ENCODE measurements around the gene PRKAB1. TPM values are rescaled to one million over a fixed set of nuclear protein-coding genes. Genes with fewer than 3 reads are reported as not detected.

PRKAB1 gene
- total RNA-seq, 3 donors from 2014 or later (not counting 1 experiment from before 2014, with no cell fraction given): 21.8 to 34.6 (median 23.5) TPM

DNA sequence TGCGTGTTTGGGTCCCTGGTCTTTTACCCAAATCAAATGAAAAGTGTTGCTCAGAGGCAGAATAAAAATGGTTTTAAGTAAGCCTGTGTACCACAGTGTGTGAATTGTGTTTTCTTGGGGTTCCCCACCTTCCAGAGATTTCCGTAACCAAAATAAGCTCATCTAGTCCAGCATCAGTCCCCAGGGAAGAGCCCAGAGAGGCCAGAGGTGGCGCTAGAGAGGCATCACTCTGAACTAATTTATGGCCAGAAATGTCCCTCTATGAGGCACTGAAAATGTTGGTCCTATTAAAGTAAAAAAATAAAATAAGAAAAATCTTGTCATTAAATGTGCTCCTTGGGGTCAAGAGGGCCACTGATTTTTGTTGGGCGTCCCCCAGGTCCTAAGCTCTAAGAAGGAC lies 24.9 kb upstream of the PRKAB1 start:
- H3K27me3 ChIP-seq (ENCODE audit: control insufficient read depth, insufficient read depth, low read length): no peaks in the 10 kb centered on the region
- Mint-ChIP-seq H3K36me3 (no peaks in the 10 kb centered on the region), H3K27me3 (ENCODE audit: low read depth in 2 of 2) (peaks cover 10 to 32% of the 10 kb centered on the region in 2 donors), H3K27ac (no peak overlapping the region), H3K9me3 (no peaks in the 10 kb centered on the region), H3K4me1 (no peaks in the 10 kb centered on the region), H3K4me3 (no peak overlapping the region)
- WGBS (ENCODE audit: insufficient coverage): 72% methylated on average over 4 of the region's 4 CpGs
- H3K4me3 ChIP-seq (ENCODE audit: low read length): no peak overlapping the region
- H3K9me3 ChIP-seq (ENCODE audit: control insufficient read depth, insufficient read depth, low read length): no peaks in the 10 kb centered on the region
- H3K36me3 ChIP-seq (ENCODE audit: control insufficient read depth, insufficient read depth, low read length): no peaks in the 10 kb centered on the region
- no peak for ATAC-seq
- peak in 1 of 2 donors; percentile 16 for DNase-seq
- no peak overlapping the region for H3K27ac ChIP-seq (ENCODE audit: low read length)
- H3K4me1 ChIP-seq (ENCODE audit: control insufficient read depth, insufficient read depth, low read length): no peaks in the 10 kb centered on the region
- TF ChIP-seq, protein P1, sequence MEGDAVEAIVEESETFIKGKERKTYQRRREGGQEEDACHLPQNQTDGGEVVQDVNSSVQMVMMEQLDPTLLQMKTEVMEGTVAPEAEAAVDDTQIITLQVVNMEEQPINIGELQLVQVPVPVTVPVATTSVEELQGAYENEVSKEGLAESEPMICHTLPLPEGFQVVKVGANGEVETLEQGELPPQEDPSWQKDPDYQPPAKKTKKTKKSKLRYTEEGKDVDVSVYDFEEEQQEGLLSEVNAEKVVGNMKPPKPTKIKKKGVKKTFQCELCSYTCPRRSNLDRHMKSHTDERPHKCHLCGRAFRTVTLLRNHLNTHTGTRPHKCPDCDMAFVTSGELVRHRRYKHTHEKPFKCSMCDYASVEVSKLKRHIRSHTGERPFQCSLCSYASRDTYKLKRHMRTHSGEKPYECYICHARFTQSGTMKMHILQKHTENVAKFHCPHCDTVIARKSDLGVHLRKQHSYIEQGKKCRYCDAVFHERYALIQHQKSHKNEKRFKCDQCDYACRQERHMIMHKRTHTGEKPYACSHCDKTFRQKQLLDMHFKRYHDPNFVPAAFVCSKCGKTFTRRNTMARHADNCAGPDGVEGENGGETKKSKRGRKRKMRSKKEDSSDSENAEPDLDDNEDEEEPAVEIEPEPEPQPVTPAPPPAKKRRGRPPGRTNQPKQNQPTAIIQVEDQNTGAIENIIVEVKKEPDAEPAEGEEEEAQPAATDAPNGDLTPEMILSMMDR (IDR thresholded peaks at IDR 0.05): peak; percentile 25
- intact Hi-C loops (cut with micrococcal nuclease): no loop called here

DNA sequence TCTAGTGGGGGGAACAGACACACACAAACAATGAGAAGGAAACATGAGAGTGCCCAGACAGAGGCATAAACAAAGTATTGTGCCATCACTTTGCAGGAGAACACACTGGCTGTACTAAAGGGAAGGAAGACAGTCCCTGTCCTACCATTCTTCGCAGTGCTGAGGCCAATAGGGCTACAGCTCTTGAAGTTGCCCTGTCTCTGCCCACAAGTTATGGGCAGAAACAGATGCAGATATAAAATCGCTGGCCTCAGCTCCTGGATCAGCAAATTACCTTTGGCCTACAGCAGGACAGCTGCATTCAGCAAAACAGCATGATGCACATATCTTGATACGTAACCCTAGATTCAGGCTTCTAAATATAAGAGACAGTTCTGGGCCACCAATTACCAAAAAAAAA lies 23.0 kb upstream of the PRKAB1 start:
- ATAC-seq (no peak), DNase-seq (no peak)
- no peaks in the 10 kb centered on the region for H3K4me1 Mint-ChIP-seq
- Histone ChIP-seq H3K4me3 (ENCODE audit: low read length) (no peak overlapping the region), H3K4me1 (ENCODE audit: control insufficient read depth, insufficient read depth, low read length) (no peaks in the 10 kb centered on the region), H3K27ac (ENCODE audit: low read length) (no peak overlapping the region), H3K36me3 (ENCODE audit: control insufficient read depth, insufficient read depth, low read length) (no peaks in the 10 kb centered on the region), H3K27me3 (ENCODE audit: control insufficient read depth, insufficient read depth, low read length) (no peaks in the 10 kb centered on the region), H3K9me3 (ENCODE audit: control insufficient read depth, insufficient read depth, low read length) (no peaks in the 10 kb centered on the region)
- no peak overlapping the region for H3K27ac Mint-ChIP-seq
- WGBS (ENCODE audit: insufficient coverage): 84% methylated on average over 3 of the region's 3 CpGs
- peaks cover 11 to 39% of the 10 kb centered on the region in 2 donors for H3K27me3 Mint-ChIP-seq (ENCODE audit: low read depth in 2 of 2)
- no peaks in the 10 kb centered on the region for H3K9me3 Mint-ChIP-seq
- intact Hi-C loops (cut with micrococcal nuclease): no loop called here
- no peak overlapping the region for H3K4me3 Mint-ChIP-seq
- TF ChIP-seq, protein P1 (IDR thresholded peaks at IDR 0.05): no peak
- no peaks in the 10 kb centered on the region for H3K36me3 Mint-ChIP-seq

DNA sequence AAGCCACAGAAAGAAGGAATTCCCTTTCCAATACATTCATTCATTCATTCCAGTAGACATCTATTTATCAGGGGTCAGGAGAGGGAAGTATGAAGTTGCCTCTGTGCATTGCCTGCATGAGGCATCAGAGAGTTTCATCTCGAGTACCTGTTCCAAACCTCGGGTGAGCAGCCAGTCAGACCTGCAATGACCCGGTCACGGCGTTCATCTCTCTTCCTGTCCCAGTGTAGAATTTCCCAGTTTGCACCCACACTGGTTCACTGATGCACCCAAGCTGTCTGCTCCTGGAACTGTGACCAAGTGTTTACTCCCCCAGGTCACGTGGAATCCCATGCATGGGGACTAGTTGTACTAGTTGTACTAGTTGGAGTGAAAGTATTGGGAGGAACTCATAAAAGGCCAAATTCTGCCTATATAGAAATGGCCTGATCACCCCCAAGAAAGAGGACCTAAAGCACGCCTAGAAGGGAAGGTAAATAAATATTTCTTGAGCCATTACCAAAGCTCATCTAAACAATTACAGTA lies 22.3 kb upstream of the PRKAB1 start:
- Mint-ChIP-seq H3K4me3 (no peak overlapping the region), H3K27ac (no peak overlapping the region), H3K27me3 (ENCODE audit: low read depth in 2 of 2) (peaks cover 11 to 39% of the 10 kb centered on the region in 2 donors), H3K36me3 (no peaks in the 10 kb centered on the region), H3K9me3 (no peaks in the 10 kb centered on the region), H3K4me1 (no peaks in the 10 kb centered on the region)
- intact Hi-C loops (cut with micrococcal nuclease): no loop called here
- Histone ChIP-seq H3K4me1 (ENCODE audit: control insufficient read depth, insufficient read depth, low read length) (no peaks in the 10 kb centered on the region), H3K27ac (ENCODE audit: low read length) (no peak overlapping the region), H3K4me3 (ENCODE audit: low read length) (no peak overlapping the region), H3K27me3 (ENCODE audit: control insufficient read depth, insufficient read depth, low read length) (no peaks in the 10 kb centered on the region), H3K9me3 (ENCODE audit: control insufficient read depth, insufficient read depth, low read length) (no peaks in the 10 kb centered on the region), H3K36me3 (ENCODE audit: control insufficient read depth, insufficient read depth, low read length) (no peaks in the 10 kb centered on the region)
- TF ChIP-seq, protein P1 (IDR thresholded peaks at IDR 0.05): no peak
- ATAC-seq (no peak), DNase-seq (no peak)
- WGBS (ENCODE audit: insufficient coverage): 80% methylated on average over 6 of the region's 7 CpGs

DNA sequence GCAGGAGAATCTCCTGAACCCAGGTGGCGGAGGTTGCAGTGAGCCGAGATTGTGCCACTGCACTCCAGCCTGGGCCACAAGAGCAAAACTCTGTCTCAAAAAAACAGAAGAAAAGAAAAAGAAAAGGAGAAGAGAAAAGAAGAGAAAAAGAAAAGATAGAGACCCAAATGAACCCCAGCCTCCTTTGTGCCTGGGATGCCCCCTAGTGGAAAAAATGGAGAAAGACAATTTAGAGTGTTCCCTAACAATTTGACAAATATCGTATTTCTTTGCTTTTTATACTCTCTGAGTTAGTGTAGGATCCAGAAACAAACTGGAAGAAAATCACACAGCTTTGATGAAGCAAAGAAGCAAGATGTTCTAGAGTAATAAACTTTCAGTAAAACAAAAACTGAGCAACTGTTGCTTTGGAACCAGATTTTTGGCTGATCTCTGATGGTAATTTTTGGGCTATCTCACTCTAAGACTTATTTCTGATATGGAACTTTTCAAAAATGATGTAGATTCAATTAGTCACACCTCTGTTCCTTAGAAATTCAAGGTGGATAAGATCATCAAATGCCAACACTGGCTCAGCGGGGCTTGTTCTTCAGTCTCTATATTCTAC lies 18.6 kb upstream of the PRKAB1 start:
- H3K36me3 Mint-ChIP-seq: peaks cover 9% of the 10 kb centered on the region
- H3K27me3 Mint-ChIP-seq (ENCODE audit: low read depth in 2 of 2): peaks cover 14 to 26% of the 10 kb centered on the region in 2 donors
- no peak overlapping the region for H3K27ac ChIP-seq (ENCODE audit: low read length)
- 81% methylated on average over 3 of the region's 4 CpGs for WGBS (ENCODE audit: insufficient coverage)
- H3K27me3 ChIP-seq (ENCODE audit: control insufficient read depth, insufficient read depth, low read length): no peaks in the 10 kb centered on the region
- H3K27ac Mint-ChIP-seq: no peak overlapping the region
- peak in 1 of 2 donors; percentile 45 for DNase-seq
- no peaks in the 10 kb centered on the region for H3K36me3 ChIP-seq (ENCODE audit: control insufficient read depth, insufficient read depth, low read length)
- H3K4me3 Mint-ChIP-seq: no peak overlapping the region
- no peak overlapping the region for H3K4me3 ChIP-seq (ENCODE audit: low read length)
- H3K9me3 ChIP-seq (ENCODE audit: control insufficient read depth, insufficient read depth, low read length): peaks cover 4% of the 10 kb centered on the region
- no peak for ATAC-seq
- H3K4me1 Mint-ChIP-seq: no peaks in the 10 kb centered on the region
- intact Hi-C loops (cut with micrococcal nuclease): no loop called here
- peaks cover 0 to 5% of the 10 kb centered on the region in 2 donors for H3K9me3 Mint-ChIP-seq
- H3K4me1 ChIP-seq (ENCODE audit: control insufficient read depth, insufficient read depth, low read length): no peaks in the 10 kb centered on the region
- TF ChIP-seq, protein P1 (IDR thresholded peaks at IDR 0.05): peak; percentile 75
